Esophagus muscularis mucosa (tissue), 4 donors: ENCODE results near the gene RGS3. TPM values are rescaled to one million over a fixed set of nuclear protein-coding genes. Genes with fewer than 3 reads are reported as not detected.
A peak's percentile ranks its signal among the peaks of the same experiment; 100 is the strongest.

ENCODE experiments used
- DNase-seq: peaks from one replicate; pipeline ENCODE4 v3.0.0-alpha.2; 2017; ENCODE audit errors: extremely low spot score
- H3K27ac ChIP-seq, 4 donors: fragments of 200-600 bp; sonication (generic); replicated peaks in 1 of 4; 1 replicate in 3 of 4; 2 replicates in 1 of 4; pipeline ENCODE4 v1.5.1; 2016 to 2019; ENCODE audit warnings: mild to moderate bottlenecking in 1 of 4
- H3K27me3 ChIP-seq, 4 donors: fragments of 200-600 bp; sonication (generic); one replicate each; pipeline versions ENCODE4 v1.5.1 to v1.6.0; 2016 to 2019
- H3K36me3 ChIP-seq, 4 donors: fragments of 200-600 bp; sonication (generic); one replicate each; pipeline ENCODE4 v1.5.1; 2016 to 2019
- H3K4me1 ChIP-seq, 4 donors: fragments of 200-600 bp; sonication (generic); one replicate each; pipeline ENCODE4 v1.5.1; 2016 to 2019
- H3K4me3 ChIP-seq, 4 donors: fragments of 200-600 bp; sonication (generic); 1 replicate in 2 of 4; 2 replicates in 2 of 4; pipeline ENCODE4 v1.5.1; 2016 to 2019; ENCODE audit warnings: mild to moderate bottlenecking in 4 of 4, moderate library complexity in 1 of 4
- H3K9me3 ChIP-seq, 4 donors: fragments of 200-600 bp; sonication (generic); 1 replicate in 3 of 4; 2 replicates in 1 of 4; pipeline ENCODE4 v1.5.1; 2016 to 2019
- CTCF ChIP-seq, 3 experiments: fragments of 200-600 bp in 2 of 3; fragments of 450-650 bp in 1 of 3; sonication (generic) in 2 of 3; IDR thresholded peaks; one replicate each; pipeline ENCODE4 v1.5.1; 2017 to 2019; ENCODE audit warnings: antibody characterized with exemption in 3 of 3, mild to moderate bottlenecking in 2 of 3, moderate library complexity in 1 of 3
- EP300 ChIP-seq: sonication (generic); formaldehyde crosslinking; IDR thresholded peaks from one replicate; pipeline ENCODE4 v1.6.1; 2017; ENCODE audit warnings: antibody characterized with exemption
- POLR2A ChIP-seq: fragments of 450-650 bp; IDR thresholded peaks from one replicate; pipeline ENCODE4 v1.6.1; 2017; ENCODE audit warnings: antibody characterized with exemption, moderate library complexity, mild to moderate bottlenecking, low read depth
- POLR2AphosphoS5 ChIP-seq, 2 donors: sonication (generic); formaldehyde crosslinking; IDR thresholded peaks; one replicate each; pipeline ENCODE4 v1.6.1; 2017; ENCODE audit warnings: antibody characterized with exemption in 2 of 2
- WGBS: methylation state at CpG from one replicate; pipeline ENCODE4 v1.1.5; 2018; 5-methylcytosine and 5-hydroxymethylcytosine counted together
- intact Hi-C: fragments of 100-400 bp; cut with DNase I; formaldehyde crosslinking; loops from one replicate; pipeline ENCODE4 v1.15.1; 2023
- total RNA-seq, 4 donors: library from RNA; depleted of rRNA; stranded (reverse); fragments of >200 nt; gene quantifications; one replicate each; pipeline versions ENCODE4 v1.1.0 to v1.2.1, GENCODE V29; 2016

The RGS3 gene
- total RNA-seq, 4 donors from 2014 or later = 37.3 to 121 (median 68.5) TPM

DNA sequence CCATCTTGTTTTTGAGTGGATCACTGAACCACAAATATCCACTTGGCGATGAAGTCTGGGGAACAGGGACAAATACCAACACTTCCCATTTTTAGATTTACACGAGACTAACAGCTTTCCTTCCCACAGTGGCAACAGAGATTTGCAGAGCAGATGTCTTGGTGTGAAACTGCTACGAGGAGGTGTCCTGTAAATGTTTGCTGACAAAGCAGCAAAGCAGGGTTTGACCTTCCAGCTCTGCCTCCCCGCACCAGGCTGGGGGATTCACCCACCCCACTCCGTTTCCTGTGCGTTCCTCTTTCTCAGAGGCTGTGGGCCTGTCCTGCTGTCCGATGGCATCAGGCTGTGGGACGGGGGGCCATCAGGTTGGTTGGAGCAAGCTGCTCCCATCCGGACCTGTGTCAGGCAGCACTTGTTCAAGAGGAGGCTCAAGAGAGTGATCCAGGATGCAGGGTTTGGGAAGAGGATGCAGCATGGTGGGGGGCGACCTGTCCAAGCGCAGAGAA is 693 bp upstream of the RGS3 start:
- TF ChIP-seq EP300 (no peak), POLR2A (no peak), CTCF (IDR thresholded peaks at IDR 0.05) (no peak), POLR2AphosphoS5 (IDR thresholded peaks at IDR 0.05) (no peak)
- no peak for DNase-seq
- Histone ChIP-seq H3K4me1 (peaks cover 5 to 37% (median 33%) of the 10 kb centered on the region in 4 donors), H3K9me3 (no peaks in the 10 kb centered on the region), H3K4me3 (peak overlapping the region in 3 of 4 donors; percentile 58 to 70 (median 67)), H3K36me3 (no peaks in the 10 kb centered on the region), H3K27me3 (peaks cover 0 to 3% (median 0%) of the 10 kb centered on the region in 4 donors), H3K27ac (peak overlapping the region; percentile 81 to 85 (median 84))
- intact Hi-C loops = no loop called here
- WGBS = 85% methylated on average over 8 of the region's 11 CpGs

DNA sequence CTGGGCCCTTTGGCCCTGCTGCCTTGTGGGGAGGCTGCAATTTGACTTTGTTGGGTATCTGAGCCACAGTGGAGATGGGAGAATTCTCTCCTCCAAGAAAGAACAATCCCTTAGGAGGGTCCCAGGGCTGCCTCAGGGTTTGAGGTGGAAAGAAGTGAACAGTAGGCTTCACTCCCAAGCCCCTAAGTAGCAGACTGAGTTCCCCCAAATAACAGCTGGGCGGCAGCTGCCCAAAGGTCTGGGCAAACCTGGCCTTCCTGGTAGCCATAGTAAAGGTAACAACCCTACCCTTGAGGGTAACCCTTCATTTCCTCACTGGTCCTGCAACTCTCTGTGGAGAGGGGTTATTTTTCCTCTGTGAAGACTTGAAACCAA is 746 bp downstream of the RGS3 start:
- H3K36me3 ChIP-seq = no peaks in the 10 kb centered on the region
- H3K4me3 ChIP-seq = peak overlapping the region; percentile 58 to 70 (median 66)
- DNase-seq = no peak
- intact Hi-C loops = no loop called here
- H3K9me3 ChIP-seq = no peaks in the 10 kb centered on the region
- WGBS = 88% methylated on average over 1 of the region's 1 CpG
- H3K4me1 ChIP-seq = peaks cover 5 to 49% (median 41%) of the 10 kb centered on the region in 4 donors
- TF ChIP-seq POLR2A (no peak), POLR2AphosphoS5 (IDR thresholded peaks at IDR 0.05) (no peak), CTCF (IDR thresholded peaks at IDR 0.05) (no peak), EP300 (no peak)
- peak overlapping the region; percentile 81 to 85 (median 84) for H3K27ac ChIP-seq
- peaks cover 0 to 3% (median 0%) of the 10 kb centered on the region in 4 donors for H3K27me3 ChIP-seq

DNA sequence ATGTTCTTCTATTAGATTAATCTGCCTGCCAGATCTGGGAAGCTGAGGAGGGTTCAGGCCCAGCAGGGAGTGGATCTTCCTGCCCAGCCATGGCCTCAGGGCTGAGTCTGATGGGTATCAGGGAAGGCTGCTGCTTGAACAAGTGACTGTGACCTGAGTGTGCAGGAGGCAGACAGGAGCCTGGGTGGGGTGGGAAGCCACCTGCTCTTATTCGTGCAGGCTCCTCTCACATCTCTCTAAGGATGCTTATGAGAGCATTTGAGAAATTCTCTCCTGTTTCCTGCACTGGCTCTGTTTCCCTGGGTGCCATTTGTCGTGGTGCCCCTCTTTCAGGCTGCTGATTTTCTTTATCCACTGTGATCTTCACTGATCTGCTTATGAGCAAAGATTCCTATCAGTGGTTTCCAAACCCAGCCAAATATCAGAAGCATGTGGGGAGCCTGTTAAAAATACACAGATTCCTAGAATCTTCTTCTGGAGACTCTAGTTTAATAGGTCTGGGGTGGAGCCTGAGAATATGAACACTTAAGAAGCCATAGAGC is 2.1 kb downstream of the RGS3 start:
- TF ChIP-seq POLR2AphosphoS5 (IDR thresholded peaks at IDR 0.05) (no peak), POLR2A (no peak), EP300 (no peak)
- no peaks in the 10 kb centered on the region for H3K36me3 ChIP-seq
- no peaks in the 10 kb centered on the region for H3K9me3 ChIP-seq
- WGBS = 58% methylated on average over 2 of the region's 2 CpGs
- H3K27me3 ChIP-seq = peaks cover 0 to 3% (median 0%) of the 10 kb centered on the region in 4 donors
- peak overlapping the region; percentile 81 to 85 (median 84) for H3K27ac ChIP-seq
- DNase-seq = peak; percentile 66
- intact Hi-C loops = no loop called here
- peaks cover 5 to 51% (median 44%) of the 10 kb centered on the region in 4 donors for H3K4me1 ChIP-seq
- H3K4me3 ChIP-seq = peak overlapping the region; percentile 1 to 70 (median 66)

DNA sequence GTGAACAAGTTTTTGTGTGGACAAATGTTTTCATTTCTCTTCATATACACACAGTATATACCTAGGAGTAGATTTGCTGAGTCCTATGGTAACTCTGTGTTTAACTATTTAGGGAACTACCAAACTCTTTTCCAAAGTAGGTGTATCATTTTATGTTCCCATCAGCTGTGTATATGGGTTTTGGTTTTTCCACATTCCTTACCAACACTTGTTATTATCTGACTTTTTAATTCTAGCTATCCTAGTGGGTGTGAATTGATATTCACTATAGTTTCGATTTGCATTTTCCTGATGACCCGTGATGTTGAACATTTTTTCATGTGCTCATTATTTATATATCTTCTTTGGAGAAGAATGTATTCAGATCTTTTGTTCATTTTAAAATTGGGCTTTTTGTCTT is 3.7 kb downstream of the RGS3 start:
- peak overlapping the region in 2 of 4 donors; percentile 85 for H3K27ac ChIP-seq
- intact Hi-C loops = no loop called here
- DNase-seq = no peak
- H3K9me3 ChIP-seq = no peaks in the 10 kb centered on the region
- H3K36me3 ChIP-seq = no peaks in the 10 kb centered on the region
- H3K27me3 ChIP-seq = peaks cover 0 to 3% (median 0%) of the 10 kb centered on the region in 4 donors
- TF ChIP-seq POLR2AphosphoS5 (IDR thresholded peaks at IDR 0.05) (no peak), EP300 (no peak), POLR2A (no peak), CTCF (IDR thresholded peaks at IDR 0.05) (no peak)
- H3K4me3 ChIP-seq = no peak overlapping the region
- peaks cover 5 to 63% (median 48%) of the 10 kb centered on the region in 4 donors for H3K4me1 ChIP-seq
- WGBS = 98% methylated on average over 2 of the region's 2 CpGs

- DNase-seq = peak; percentile 84
- Histone ChIP-seq H3K4me1 (peaks cover 0 to 54% (median 42%) of the 10 kb centered on the region in 4 donors), H3K27me3 (no peaks in the 10 kb centered on the region), H3K27ac (peak overlapping the region; percentile 42 to 64 (median 62)), H3K4me3 (no peak overlapping the region), H3K9me3 (no peaks in the 10 kb centered on the region), H3K36me3 (no peaks in the 10 kb centered on the region)
- TF ChIP-seq POLR2AphosphoS5 (IDR thresholded peaks at IDR 0.05) (peak in 1 of 2 donors; percentile 49), EP300 (no peak)
- WGBS = 48% methylated on average over 6 of the region's 6 CpGs
- intact Hi-C loops = no loop called here
Measured at GRCh38 chr9:113468716-113469448, 5.4 kb downstream of the RGS3 start.
